Activated CD4-positive, CD25-positive, alpha-beta regulatory T cell treated with anti-CD3 and anti-CD28 coated beads, Interleukin-2, amount 50 U/mL, for 16 hours (primary cell): Measurements from ENCODE around the gene GPX6.
"Not testable (repeated sequence)": the region's sequence is repeated elsewhere in the genome, so short reads cannot be mapped to it uniquely, and the experiment has no call there.

Experiments
- DNase-seq: peaks from one replicate; pipeline ENCODE4 v3.0.0-alpha.2; 2020; ENCODE audit warnings: low read depth, low spot score

The GPX6 gene

GRCh38 chr6:28525496-28526039, 10.0 kb upstream of the GPX6 start, which contains the start of gene GPX5:
Gene GPX5, plus strand, starts transcription at chr6:28525881. Its CDS starts 133 bp downstream, at chr6:28526014.
- no peak for DNase-seq

GRCh38 chr6:28523241-28523622, 7.6 kb upstream of the GPX6 start:
- DNase-seq = no peak

- no peak for DNase-seq
These were observed 7.1 kb upstream of the GPX6 start for GRCh38 chr6:28522594-28523240.

- DNase-seq = no peak
These were observed 2.4 kb upstream of the GPX6 start for GRCh38 chr6:28517964-28518363.

GRCh38 chr6:28512387-28512786, 3.2 kb downstream of the GPX6 start:
- not testable (repeated sequence) for DNase-seq

- DNase-seq = no peak
These were observed 3.8 kb downstream of the GPX6 start for GRCh38 chr6:28511628-28512300.

- DNase-seq = no peak
These were observed 8.7 kb downstream of the GPX6 start for GRCh38 chr6:28506807-28507475.

GRCh38 chr6:28505733-28506132, 9.9 kb downstream of the GPX6 start:
- no peak for DNase-seq

GRCh38 chr6:28502709-28503305, 12.8 kb downstream of the GPX6 start:
- not testable (repeated sequence) for DNase-seq

GRCh38 chr6:28502136-28502535, 13.5 kb downstream of the GPX6 start:
- DNase-seq = not testable (repeated sequence)

GRCh38 chr6:28501259-28501658, 14.3 kb downstream of the GPX6 start:
- no peak for DNase-seq

- DNase-seq = no peak
These were observed 17.7 kb downstream of the GPX6 start for GRCh38 chr6:28497893-28498292.

- no peak for DNase-seq
These were observed 18.3 kb downstream of the GPX6 start for GRCh38 chr6:28497306-28497705.

- no peak for DNase-seq
These were observed 19.4 kb downstream of the GPX6 start for GRCh38 chr6:28496099-28496779.

GRCh38 chr6:28491984-28492317, 23.6 kb downstream of the GPX6 start:
- no peak for DNase-seq

GRCh38 chr6:28490205-28490890, 25.2 kb downstream of the GPX6 start:
- no peak for DNase-seq

GRCh38 chr6:28489366-28490204, 26.0 kb downstream of the GPX6 start:
- no peak for DNase-seq

GRCh38 chr6:28488916-28489365, 26.7 kb downstream of the GPX6 start:
- no peak for DNase-seq

GRCh38 chr6:28486988-28487742, 28.4 kb downstream of the GPX6 start:
- DNase-seq = no peak
